AG09319 (cell line): ENCODE measurements around the gene LRWD1.
"Not testable (repeated sequence)": the region's sequence is repeated elsewhere in the genome, so short reads cannot be mapped to it uniquely, and the experiment has no call there.

Experiments
- DNase-seq: peaks from one replicate; pipeline ENCODE4 v3.0.0-alpha.2; 2010; ENCODE audit warnings: low read depth; ENCODE audit errors: extremely low read depth
- CTCF ChIP-seq: IDR thresholded peaks from 2 replicates; pipeline ENCODE4 v1.5.1; 2011; ENCODE audit warnings: low read depth, mild to moderate bottlenecking, inconsistent platforms, low read length, moderate library complexity

The LRWD1 gene

DNA sequence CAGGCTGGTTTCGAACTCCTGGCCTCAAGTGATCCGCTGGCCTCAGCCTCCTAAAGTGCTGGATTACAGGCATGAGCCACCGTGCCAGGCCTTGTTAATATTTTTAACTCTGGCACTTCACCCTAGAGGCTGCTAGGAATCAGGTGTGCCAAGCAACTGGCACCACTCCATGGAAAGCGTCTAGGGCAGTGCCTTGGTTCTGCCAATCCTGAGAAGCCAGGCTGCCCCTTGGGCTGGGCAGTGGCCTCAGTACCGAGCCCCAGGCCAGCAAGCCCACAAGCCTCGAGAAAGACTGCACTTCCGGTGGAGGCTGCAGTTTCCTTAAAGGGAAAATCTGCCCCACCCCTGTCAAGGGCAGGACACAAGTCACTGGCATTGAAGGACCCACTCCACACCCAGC lies 11.5 kb upstream of the LRWD1 start:
- no peak for DNase-seq
- no peak for TF ChIP-seq CTCF

DNA sequence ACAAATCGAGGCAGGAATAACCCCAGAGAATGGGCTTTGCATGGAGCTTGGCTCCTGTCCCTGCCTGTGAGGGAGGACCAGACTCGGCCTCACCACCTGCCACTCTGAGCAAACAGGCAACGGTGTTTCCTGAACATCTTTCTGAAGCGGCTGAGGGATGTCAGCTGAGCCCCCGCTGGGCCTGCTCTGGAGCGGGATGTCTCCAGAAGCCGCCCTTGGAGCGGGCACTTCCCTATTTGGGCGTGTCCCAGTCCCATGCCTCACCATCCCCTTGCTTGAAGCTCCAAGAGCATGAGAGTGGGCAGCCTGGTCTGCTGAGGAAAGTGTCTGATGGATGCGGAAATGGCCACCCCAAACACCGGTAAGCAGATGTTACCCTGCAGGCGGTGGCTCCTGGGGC lies 10.3 kb upstream of the LRWD1 start:
- no peak for DNase-seq
- TF ChIP-seq CTCF, result no peak

DNA sequence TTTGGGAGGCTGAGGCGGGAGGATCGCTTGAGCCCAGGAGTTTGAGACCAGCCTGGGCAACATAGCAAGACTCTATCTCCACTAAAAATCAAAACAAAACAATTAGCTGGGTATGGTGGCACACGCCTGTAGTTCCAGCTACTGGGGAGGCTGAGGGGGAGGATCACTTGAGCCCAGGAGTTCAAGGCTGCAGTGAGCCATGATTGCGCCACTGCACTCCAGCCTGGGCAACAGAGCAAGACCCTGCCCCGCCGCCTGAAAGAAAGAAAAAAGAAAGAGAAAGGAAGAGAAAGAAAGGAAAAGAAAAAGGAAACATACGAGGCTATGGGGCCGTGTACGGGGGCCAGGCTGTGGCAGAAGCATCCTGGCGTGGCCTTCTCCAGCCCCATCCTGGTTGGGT lies 9.9 kb upstream of the LRWD1 start:
- DNase-seq, result not testable (repeated sequence)

- TF ChIP-seq CTCF, result no peak
- DNase-seq, result no peak
These were observed 9.2 kb upstream of the LRWD1 start for GRCh38 chr7:102455596-102455995.

GRCh38 chr7:102456327-102456726 lies 8.5 kb upstream of the LRWD1 start:
- no peak for TF ChIP-seq CTCF

GRCh38 chr7:102457352-102457924 lies 7.3 kb upstream of the LRWD1 start:
- DNase-seq, result no peak
- no peak for TF ChIP-seq CTCF

More at GRCh38 chr7:102456327-102456726, 8.5 kb upstream of the LRWD1 start:
- no peak for DNase-seq

DNA sequence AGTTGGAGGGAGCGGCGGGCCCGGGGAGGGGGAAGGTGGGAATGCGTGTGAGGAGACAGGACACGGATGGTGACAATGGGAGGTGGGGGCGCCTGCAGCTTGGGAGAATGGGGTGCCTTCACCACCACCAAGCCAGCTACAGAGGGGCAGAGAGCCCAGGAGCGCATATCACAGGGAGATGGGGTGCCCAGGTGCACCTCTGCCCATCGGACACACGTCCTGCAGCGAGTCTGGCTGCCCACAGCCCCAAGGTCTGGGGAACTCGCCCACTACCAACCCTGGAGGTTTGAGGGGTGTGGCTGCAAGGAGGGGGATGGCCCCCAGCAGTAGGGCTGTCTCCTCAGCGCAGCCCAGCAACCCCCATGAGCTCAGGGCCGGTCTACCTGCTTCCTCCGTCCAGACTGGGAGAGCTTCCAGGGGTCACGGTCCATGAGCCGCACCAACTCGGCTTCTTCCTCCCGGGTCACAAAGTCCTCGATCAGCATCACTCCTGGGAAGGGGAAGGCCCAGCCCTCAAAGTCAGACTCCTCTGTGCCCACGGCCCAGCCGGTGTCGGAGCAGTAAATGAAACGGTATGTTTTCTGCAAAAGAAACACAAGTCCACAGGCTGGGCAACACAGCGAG lies 5.5 kb upstream of the LRWD1 start:
- no peak for DNase-seq
- TF ChIP-seq CTCF, result no peak

GRCh38 chr7:102460467-102460866 lies 4.3 kb upstream of the LRWD1 start:
- TF ChIP-seq CTCF, result no peak
- no peak for DNase-seq
